K562 (cell line): Measurements from ENCODE around the gene MGA. TPM values are rescaled to one million over a fixed set of nuclear protein-coding genes. Genes with fewer than 3 reads are reported as not detected.

ENCODE experiments used
- ATAC-seq: fragments of 200-7000 bp; cut with Tn5 transposase; 3 replicates; pipeline ENCODE4 v1.9.1; 2020; ENCODE audit warnings: moderate library complexity
- BruUV-seq: library from RNA; stranded (reverse); fragments of 400-500 nt; replicated peaks from 2 replicates; lab custom pipeline; 2021; lab: Mats Ljungman, UMichigan
- CTCF ChIA-PET: fragments of 300-600 bp; formaldehyde crosslinking; extraction: SDS; loops from one replicate; lab custom pipeline; 2021; ENCODE audit warnings: low intra/inter-chr PET ratio; lab: Yijun Ruan, JAX
- POLR2A ChIA-PET: fragments of 300-600, 350-650 bp; sonication (Branson Sonifier 250); formaldehyde crosslinking; extraction: SDS; loops from one replicate; lab custom pipeline; 2021; ENCODE audit warnings: antibody characterized with exemption, inconsistent platforms; lab: Yijun Ruan, JAX
- DNase-seq, 4 experiments: peaks; one replicate each; pipeline versions ENCODE4 v3.0.0 to v3.0.0-alpha.2; 2011 to 2018; ENCODE audit warnings: low spot score in 3 of 4, mixed read lengths in 3 of 4; ENCODE audit errors: extremely low read depth in 1 of 4
- FAIRE-seq: peaks from 2 replicates; lab custom pipeline; 2011; peaks lifted over from hg19 to GRCh38; lab: Jason Lieb, UNC
- H2AFZ ChIP-seq: 2 replicates; pipeline ENCODE4 v1.6.0; 2011; ENCODE audit warnings: low read depth, low read length, control low read depth, inconsistent platforms
- H3K27ac ChIP-seq: fragments of 200-600 bp; 3 replicates; pipeline ENCODE4 v1.8.0; 2011; ENCODE audit warnings: low read depth, mild to moderate bottlenecking, control low read depth, inconsistent platforms, low read length, moderate library complexity, mixed read lengths; ENCODE audit errors: extremely low read depth
- H3K27me3 ChIP-seq, 2 experiments: fragments of 300-600 bp in 1 of 2; 2 replicates in 1 of 2; 3 replicates in 1 of 2; pipeline versions ENCODE4 v1.6.0 to v1.8.0; 2011; ENCODE audit warnings: inconsistent platforms in 2 of 2, low read length in 2 of 2, mild to moderate bottlenecking in 1 of 2, mixed read lengths in 1 of 2, moderate library complexity in 1 of 2; ENCODE audit not compliant: control insufficient read depth in 2 of 2, insufficient read depth in 2 of 2
- H3K36me3 ChIP-seq: fragments of 300-600 bp; 3 replicates; pipeline ENCODE4 v1.8.0; 2011; ENCODE audit warnings: mild to moderate bottlenecking, low read length, inconsistent platforms; ENCODE audit not compliant: control insufficient read depth, insufficient read depth
- H3K4me1 ChIP-seq, 2 experiments: fragments of 200-600 bp in 1 of 2; replicated peaks in 1 of 2; 2 replicates in 1 of 2; 3 replicates in 1 of 2; pipeline versions ENCODE4 v1.5.1 to v1.8.0; 2011; ENCODE audit warnings: inconsistent platforms in 2 of 2, low read length in 2 of 2, mild to moderate bottlenecking in 1 of 2, mixed read lengths in 1 of 2, moderate library complexity in 1 of 2; ENCODE audit not compliant: control insufficient read depth in 2 of 2, insufficient read depth in 2 of 2
- H3K4me2 ChIP-seq: 2 replicates; pipeline ENCODE4 v1.6.1; 2011; ENCODE audit warnings: low read length, control low read depth, inconsistent platforms, mixed read lengths; ENCODE audit not compliant: insufficient read depth
- H3K4me3 ChIP-seq: fragments of 200-600 bp; sonication (generic), shearing (Covaris generic); 2 replicates; pipeline ENCODE4 v1.5.1; 2016; ENCODE audit warnings: control low read depth, inconsistent platforms
- H3K79me2 ChIP-seq: fragments of 200-600 bp; 3 replicates; pipeline ENCODE4 v1.8.0; 2011; ENCODE audit warnings: low read length, inconsistent platforms; ENCODE audit not compliant: control insufficient read depth, insufficient read depth
- H3K9ac ChIP-seq, 2 experiments: 2 replicates each; pipeline versions ENCODE4 v1.6.0 to v1.6.1; 2011; ENCODE audit warnings: low read depth in 2 of 2, low read length in 2 of 2, control low read depth in 1 of 2, inconsistent platforms in 1 of 2, mild to moderate bottlenecking in 1 of 2, mixed read lengths in 1 of 2; ENCODE audit not compliant: insufficient read depth in 1 of 2
- H3K9me1 ChIP-seq: one replicate; pipeline ENCODE4 v1.6.0; 2011; ENCODE audit warnings: inconsistent platforms, mild to moderate bottlenecking, low read length, moderate library complexity; ENCODE audit not compliant: control insufficient read depth, insufficient read depth
- H3K9me3 ChIP-seq: replicated peaks from 2 replicates; pipeline ENCODE4 v1.5.1; 2011; ENCODE audit warnings: low read depth, low read length, inconsistent platforms; ENCODE audit not compliant: control insufficient read depth, insufficient read depth
- H4K20me1 ChIP-seq: replicated peaks from 2 replicates; pipeline ENCODE4 v1.6.1; 2011; ENCODE audit warnings: low read length, inconsistent platforms, mixed read lengths; ENCODE audit not compliant: control insufficient read depth, insufficient read depth
- KDM1A ChIP-seq, 2 experiments: fragments of 450-650 bp; IDR thresholded peaks; 2 replicates each; pipeline ENCODE4 v1.6.1; 2016; ENCODE audit warnings: mild to moderate bottlenecking in 2 of 2
- RAD21 ChIP-seq, 2 experiments: fragments of 250-450 bp in 1 of 2; fragments of 450-650 bp in 1 of 2; sonication (Bioruptor Pico) in 1 of 2; formaldehyde crosslinking in 1 of 2; IDR thresholded peaks in 1 of 2; conservative IDR thresholded peaks in 1 of 2; 2 replicates each; pipeline versions ENCODE4 v1.4.0 to v1.8.0; 2020 to 2022; ENCODE audit warnings: mild to moderate bottlenecking in 2 of 2, moderate library complexity in 1 of 2
- ZNF140 ChIP-seq: fragments of 250-450 bp; sonication (Bioruptor Pico); IDR thresholded peaks from 2 replicates; pipeline ENCODE4 v1.8.0; 2021; ENCODE audit warnings: moderate library complexity, mild to moderate bottlenecking, inconsistent platforms
- ZNF512 ChIP-seq: IDR thresholded peaks from 2 replicates; pipeline ENCODE4 v1.6.1; 2016; ENCODE audit warnings: missing genetic modification characterization, missing compliant biosample characterization
- WGBS: fragments of 100-300 bp; shearing (Covaris generic); methylation state at CpG from one replicate; pipeline ENCODE4 v1.1.6; 2016; ENCODE audit warnings: low coverage, mixed read lengths; ENCODE audit not compliant: insufficient coverage; ENCODE audit errors: missing lambda C conversion rate; 5-methylcytosine and 5-hydroxymethylcytosine counted together
- in situ Hi-C: fragments of 300-500 bp; cut with MboI; formaldehyde crosslinking; loops from 4 replicates; pipeline ENCODE4 v1.15.0; 2018; ENCODE audit warnings: inconsistent platforms, mixed read lengths
- intact Hi-C: fragments of 100-400 bp; cut with micrococcal nuclease; formaldehyde crosslinking; loops from 2 replicates; pipeline ENCODE4 v1.14.2; 2022
- polyA plus RNA-seq, 8 experiments: library from polyadenylated mRNA; depleted of rRNA in 4 of 8; stranded (reverse) in 5 of 8; unstranded in 3 of 8; fragments of >200 nt; fragmentation: Nextera tagmentation in 2 of 8; fragmentation: Illumina TruSeq in 1 of 8; extraction: Ambion mirVana in 2 of 8; extraction: Trizol in 1 of 8; gene quantifications; 2 replicates each; pipeline versions ENCODE4 v1.2.1 to v1.2.3, GENCODE V29; 2011 to 2014; ENCODE audit warnings: inconsistent platforms in 1 of 8, missing spikeins in 1 of 8
- total RNA-seq, 7 experiments: library from RNA; depleted of rRNA in 6 of 7; stranded (reverse); fragments of >200 nt in 6 of 7; fragmentation: Illumina TruSeq in 2 of 7; extraction: Trizol in 2 of 7; gene quantifications; 2 replicates each; pipeline versions ENCODE4 v1.2.1 to v1.2.3, GENCODE V29; 2011 to 2021; ENCODE audit warnings: low replicate concordance in 1 of 7

Gene MGA
- total and polyA plus RNA-seq, 9 of the 15 experiments (the other 6 are each of a cell fraction or from before 2014, with no cell fraction given) = 4.7 to 56.1 (median 21.1) TPM

GRCh38 chr15:41693757-41694156 lies 33.6 kb downstream of the MGA start:
- Histone ChIP-seq H3K9me1 (peaks cover 3% of the 10 kb centered on the region), H3K4me2 (no peak overlapping the region), H3K79me2 (peaks cover 94% of the 10 kb centered on the region), H4K20me1 (peaks cover 6% of the 10 kb centered on the region; the same call in 1 of the 2 replicates), H3K4me3 (no peak overlapping the region), H3K27ac (no peak overlapping the region), H2AFZ (no peak overlapping the region)
- POLR2A ChIA-PET = no interaction called here
- intact Hi-C loops (loop anchor here (10.0 kb wide), 1 partner anchor 211 kb away; no protein-coding TSS in a partner anchor), in situ Hi-C loops (no loop called here)
- no peak for ATAC-seq
- BruUV-seq = no TSS peak
- TF ChIP-seq ZNF140 (CRISPR knock-in tag) (no peak), KDM1A (IDR thresholded peaks at IDR 0.05) (peak; percentile 80 to 88; a peak in 3 of 4 replicates)
- TF ChIP-seq, all 486 proteins: peak for 1
- WGBS = 79% methylated on average over 4 of the region's 4 CpGs
- H3K4me1 ChIP-seq = peaks cover 4 to 24% of the 10 kb centered on the region in 2 experiments; a peak in 3 of 5 replicates
- H3K9ac ChIP-seq = no peak overlapping the region
- DNase-seq (no peak), FAIRE-seq (no peak)
- CTCF ChIA-PET = no interaction called here
- H3K9me3 ChIP-seq = no peaks in the 10 kb centered on the region
- peaks cover 23% of the 10 kb centered on the region for H3K36me3 ChIP-seq
- no peaks in the 10 kb centered on the region for H3K27me3 ChIP-seq

DNA sequence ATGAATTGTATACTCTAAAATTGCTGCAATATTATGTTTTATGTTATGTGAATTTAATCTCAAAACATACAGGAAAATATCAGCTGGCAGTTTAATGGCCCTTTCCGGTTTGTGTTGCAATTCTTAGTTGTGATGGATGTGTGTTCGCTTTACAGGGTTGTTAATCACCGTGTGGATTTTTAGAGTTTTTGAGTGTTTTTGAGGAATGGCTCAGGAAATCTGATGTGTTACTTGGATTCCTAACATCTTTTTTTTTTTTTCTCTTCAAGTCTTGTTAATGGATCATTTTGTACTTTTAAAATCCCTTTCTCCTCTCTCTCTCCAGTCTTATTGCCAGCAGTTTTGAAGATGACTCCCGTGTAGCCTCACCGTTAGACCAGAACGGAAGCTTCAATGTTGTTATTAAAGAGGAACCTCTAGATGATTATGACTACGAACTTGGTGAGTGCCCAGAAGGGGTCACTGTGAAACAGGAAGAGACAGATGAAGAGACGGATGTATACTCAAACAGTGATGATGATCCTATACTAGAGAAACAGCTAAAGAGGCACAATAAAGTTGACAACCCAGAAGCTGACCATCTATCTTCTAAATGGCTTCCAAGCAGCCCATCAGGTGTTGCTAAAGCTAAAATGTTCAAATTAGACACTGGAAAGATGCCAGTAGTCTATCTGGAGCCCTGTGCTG lies 35.7 kb downstream of the MGA start:
- H4K20me1 ChIP-seq = peaks cover 6% of the 10 kb centered on the region; the same call in 1 of the 2 replicates
- H3K27me3 ChIP-seq = no peaks in the 10 kb centered on the region
- H3K4me2 ChIP-seq = no peak overlapping the region
- BruUV-seq = no TSS peak
- peaks cover 3% of the 10 kb centered on the region for H3K9me1 ChIP-seq
- no peak overlapping the region for H3K9ac ChIP-seq
- no peaks in the 10 kb centered on the region for H3K9me3 ChIP-seq
- ChIA-PET CTCF (interaction anchor here (1.4 kb wide), 1 partner anchor 116 kb away, joined by 4 read pairs; no protein-coding TSS in a partner anchor), POLR2A (interaction anchor here (0.6 to 0.8 kb wide), 2 partner anchors 12 to 65 kb away, joined by 3 read pairs; no protein-coding TSS in a partner anchor)
- FAIRE-seq (peak; percentile 74), ATAC-seq (peak; percentile 91), DNase-seq (peak; percentile 18 to 55 (median 23))
- no peak overlapping the region for H2AFZ ChIP-seq
- H3K79me2 ChIP-seq = peaks cover 88% of the 10 kb centered on the region
- no peak overlapping the region for H3K4me3 ChIP-seq
- H3K4me1 ChIP-seq = peaks cover 0 to 10% of the 10 kb centered on the region in 2 experiments; a peak in 2 of 5 replicates
- in situ Hi-C loops = no loop called here
- 38% methylated on average over 8 of the region's 8 CpGs for WGBS
- peaks cover 36% of the 10 kb centered on the region for H3K36me3 ChIP-seq
- H3K27ac ChIP-seq = no peak overlapping the region
- intact Hi-C loops = loop anchor here (2.0 to 10.0 kb wide), 2 partner anchors 115 to 209 kb away; no protein-coding TSS in a partner anchor
- TF ChIP-seq ZNF512 (tag) (peak; percentile 56; the same call in 1 of the 2 replicates), RAD21 (CRISPR knock-in tag; conservative IDR thresholded peaks at IDR 0.05 in 1 of 2, IDR thresholded peaks at IDR 0.05 in 1 of 2) (peak; percentile 38 to 58)
